Ishikawa (cell line): ENCODE measurements around the gene SIAH1.

Source experiments
- CEBPB ChIP-seq: IDR thresholded peaks from 2 replicates; pipeline ENCODE4 v1.6.1; 2012
- CREB1 ChIP-seq: IDR thresholded peaks from 2 replicates; pipeline ENCODE4 v1.6.1; 2012; ENCODE audit warnings: low read depth
- EGR1 ChIP-seq: IDR thresholded peaks from 2 replicates; pipeline ENCODE4 v1.6.1; 2012
- EP300 ChIP-seq: IDR thresholded peaks from 2 replicates; pipeline ENCODE4 v1.6.1; 2012; ENCODE audit warnings: borderline replicate concordance
- FOXM1 ChIP-seq: IDR thresholded peaks from 2 replicates; pipeline ENCODE4 v1.6.1; 2012; ENCODE audit warnings: low read depth, borderline replicate concordance
- NFIC ChIP-seq: IDR thresholded peaks from 2 replicates; pipeline ENCODE4 v1.6.1; 2012
- RAD21 ChIP-seq: IDR thresholded peaks from 2 replicates; pipeline ENCODE4 v1.6.1; 2012; ENCODE audit warnings: low read depth
- TAF1 ChIP-seq: IDR thresholded peaks from 2 replicates; pipeline ENCODE4 v1.6.1; 2012; ENCODE audit warnings: low read depth, mild to moderate bottlenecking
- TCF12 ChIP-seq: IDR thresholded peaks from 2 replicates; pipeline ENCODE4 v1.6.1; 2012; ENCODE audit warnings: low read depth
- TEAD4 ChIP-seq: IDR thresholded peaks from 2 replicates; pipeline ENCODE4 v1.6.1; 2012
- YY1 ChIP-seq: IDR thresholded peaks from 2 replicates; pipeline ENCODE4 v1.6.1; 2012; ENCODE audit warnings: low read depth
- ZBTB7A ChIP-seq: IDR thresholded peaks from 2 replicates; pipeline ENCODE4 v1.6.1; 2012; ENCODE audit warnings: low read depth
- TF ChIP-seq, protein P1 (sequence below): IDR thresholded peaks from 2 replicates; pipeline ENCODE4 v1.6.1; 2012
- TF ChIP-seq, protein P2 (sequence below): IDR thresholded peaks from 2 replicates; pipeline ENCODE4 v1.6.1; 2012; ENCODE audit warnings: low read depth, mild to moderate bottlenecking
- TF ChIP-seq, protein P3 (sequence below): IDR thresholded peaks from 2 replicates; pipeline ENCODE4 v1.6.1; 2012

Gene SIAH1

DNA sequence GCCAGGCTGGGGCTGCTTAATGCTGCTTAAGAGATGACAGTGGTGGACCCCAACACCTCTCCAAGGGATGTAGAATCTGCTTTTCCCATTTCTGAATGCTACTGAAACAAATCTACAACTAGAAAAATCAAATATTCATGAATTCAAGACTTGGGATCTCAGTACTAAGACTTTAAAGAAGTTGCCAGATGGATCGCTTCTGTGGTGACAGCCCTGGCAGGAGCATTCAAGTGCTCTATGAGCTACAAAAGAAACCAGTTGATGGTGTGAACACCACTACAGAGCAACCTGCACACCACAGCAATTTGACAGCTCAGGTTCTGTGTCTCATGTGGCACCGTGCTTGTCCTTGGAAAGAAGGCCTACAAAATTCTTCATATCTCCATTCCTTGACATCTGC is 42.6 kb downstream of the SIAH1 start:
- no peak for TF ChIP-seq TEAD4
- TF ChIP-seq NFIC: no peak

DNA sequence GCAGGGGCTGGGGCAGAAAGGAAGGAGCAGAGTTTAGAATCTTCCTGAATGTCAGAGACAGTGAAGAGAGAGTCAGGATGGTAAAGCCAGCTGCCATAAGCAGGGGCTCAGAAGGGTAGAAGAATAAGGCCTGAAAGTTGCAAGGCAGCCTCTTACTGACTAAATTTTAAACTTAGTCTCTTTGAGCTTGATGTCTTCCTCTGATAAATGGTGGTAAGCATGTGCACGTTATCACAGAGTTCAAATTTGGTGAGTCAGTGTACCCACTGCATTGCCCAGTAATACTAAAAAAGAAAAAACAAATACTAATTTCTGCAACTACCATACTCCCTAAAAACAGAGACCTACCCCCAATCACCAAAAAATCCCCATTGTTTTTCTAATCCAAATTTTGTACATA is 45.2 kb downstream of the SIAH1 start:
- TF ChIP-seq TAF1 (no peak), YY1 (no peak), TCF12 (no peak), NFIC (no peak), EGR1 (no peak), CREB1 (no peak), CEBPB (no peak), RAD21 (no peak), EP300 (no peak), FOXM1 (no peak)
- TF ChIP-seq, protein P1, sequence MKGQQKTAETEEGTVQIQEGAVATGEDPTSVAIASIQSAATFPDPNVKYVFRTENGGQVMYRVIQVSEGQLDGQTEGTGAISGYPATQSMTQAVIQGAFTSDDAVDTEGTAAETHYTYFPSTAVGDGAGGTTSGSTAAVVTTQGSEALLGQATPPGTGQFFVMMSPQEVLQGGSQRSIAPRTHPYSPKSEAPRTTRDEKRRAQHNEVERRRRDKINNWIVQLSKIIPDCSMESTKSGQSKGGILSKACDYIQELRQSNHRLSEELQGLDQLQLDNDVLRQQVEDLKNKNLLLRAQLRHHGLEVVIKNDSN: no peak
- TF ChIP-seq, protein P2, sequence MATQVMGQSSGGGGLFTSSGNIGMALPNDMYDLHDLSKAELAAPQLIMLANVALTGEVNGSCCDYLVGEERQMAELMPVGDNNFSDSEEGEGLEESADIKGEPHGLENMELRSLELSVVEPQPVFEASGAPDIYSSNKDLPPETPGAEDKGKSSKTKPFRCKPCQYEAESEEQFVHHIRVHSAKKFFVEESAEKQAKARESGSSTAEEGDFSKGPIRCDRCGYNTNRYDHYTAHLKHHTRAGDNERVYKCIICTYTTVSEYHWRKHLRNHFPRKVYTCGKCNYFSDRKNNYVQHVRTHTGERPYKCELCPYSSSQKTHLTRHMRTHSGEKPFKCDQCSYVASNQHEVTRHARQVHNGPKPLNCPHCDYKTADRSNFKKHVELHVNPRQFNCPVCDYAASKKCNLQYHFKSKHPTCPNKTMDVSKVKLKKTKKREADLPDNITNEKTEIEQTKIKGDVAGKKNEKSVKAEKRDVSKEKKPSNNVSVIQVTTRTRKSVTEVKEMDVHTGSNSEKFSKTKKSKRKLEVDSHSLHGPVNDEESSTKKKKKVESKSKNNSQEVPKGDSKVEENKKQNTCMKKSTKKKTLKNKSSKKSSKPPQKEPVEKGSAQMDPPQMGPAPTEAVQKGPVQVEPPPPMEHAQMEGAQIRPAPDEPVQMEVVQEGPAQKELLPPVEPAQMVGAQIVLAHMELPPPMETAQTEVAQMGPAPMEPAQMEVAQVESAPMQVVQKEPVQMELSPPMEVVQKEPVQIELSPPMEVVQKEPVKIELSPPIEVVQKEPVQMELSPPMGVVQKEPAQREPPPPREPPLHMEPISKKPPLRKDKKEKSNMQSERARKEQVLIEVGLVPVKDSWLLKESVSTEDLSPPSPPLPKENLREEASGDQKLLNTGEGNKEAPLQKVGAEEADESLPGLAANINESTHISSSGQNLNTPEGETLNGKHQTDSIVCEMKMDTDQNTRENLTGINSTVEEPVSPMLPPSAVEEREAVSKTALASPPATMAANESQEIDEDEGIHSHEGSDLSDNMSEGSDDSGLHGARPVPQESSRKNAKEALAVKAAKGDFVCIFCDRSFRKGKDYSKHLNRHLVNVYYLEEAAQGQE: no peak

DNA sequence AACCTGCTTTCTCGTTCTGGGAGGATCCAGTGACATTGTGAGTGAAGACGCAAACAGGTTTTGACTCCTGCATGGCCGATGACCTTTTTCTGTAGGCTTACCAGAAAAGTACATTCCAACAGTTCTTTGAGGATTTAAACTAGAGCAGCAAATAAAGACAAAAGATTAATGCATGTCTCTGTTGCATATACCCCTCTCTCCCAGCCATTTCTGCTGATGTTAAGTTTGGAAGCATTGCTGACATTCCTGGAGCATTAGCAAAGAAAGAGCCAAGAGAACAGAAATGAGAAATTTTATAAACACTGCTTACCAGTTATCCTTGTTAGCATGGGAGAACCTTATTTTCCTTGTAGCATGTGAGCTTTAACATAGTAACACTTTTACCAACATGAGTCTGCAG is 49.3 kb downstream of the SIAH1 start:
- TF ChIP-seq TEAD4: no peak
- TF ChIP-seq EGR1: no peak
- no peak for TF ChIP-seq TAF1
- TF ChIP-seq YY1: no peak
- TF ChIP-seq RAD21: no peak
- TF ChIP-seq, protein P3, sequence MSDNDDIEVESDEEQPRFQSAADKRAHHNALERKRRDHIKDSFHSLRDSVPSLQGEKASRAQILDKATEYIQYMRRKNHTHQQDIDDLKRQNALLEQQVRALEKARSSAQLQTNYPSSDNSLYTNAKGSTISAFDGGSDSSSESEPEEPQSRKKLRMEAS: no peak
- no peak for TF ChIP-seq EP300
- TF ChIP-seq CEBPB: no peak
- TF ChIP-seq, protein P1: no peak
- no peak for TF ChIP-seq TCF12
- no peak for TF ChIP-seq NFIC
- TF ChIP-seq CREB1: no peak
- TF ChIP-seq, protein P2: no peak
- TF ChIP-seq FOXM1: no peak
- TF ChIP-seq ZBTB7A: no peak

DNA sequence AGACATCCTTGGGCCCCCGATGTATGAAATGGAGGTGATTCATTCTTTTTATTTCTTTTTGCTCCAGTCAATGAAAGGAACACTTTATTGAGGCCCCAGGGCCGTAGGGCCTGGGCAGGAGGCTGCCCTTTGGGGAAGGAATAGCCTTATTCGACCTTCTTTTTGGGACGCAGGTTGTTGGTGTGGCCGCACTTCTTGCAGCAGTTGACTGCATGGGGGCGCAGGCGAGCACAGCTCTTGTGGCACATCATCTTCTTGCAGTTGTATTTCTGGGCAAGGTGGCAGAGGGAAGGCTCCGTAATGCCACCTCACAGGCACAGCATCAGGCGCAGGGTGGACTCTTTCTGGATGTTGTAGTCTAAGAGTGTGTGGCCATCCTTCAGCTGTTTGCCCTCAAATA is 50.9 kb downstream of the SIAH1 start:
- TF ChIP-seq EGR1: no peak
- TF ChIP-seq RAD21: no peak
- TF ChIP-seq ZBTB7A: no peak
- TF ChIP-seq, protein P2: no peak
- no peak for TF ChIP-seq YY1
- TF ChIP-seq, protein P3: no peak
- no peak for TF ChIP-seq TAF1
- no peak for TF ChIP-seq CEBPB
- no peak for TF ChIP-seq CREB1

DNA sequence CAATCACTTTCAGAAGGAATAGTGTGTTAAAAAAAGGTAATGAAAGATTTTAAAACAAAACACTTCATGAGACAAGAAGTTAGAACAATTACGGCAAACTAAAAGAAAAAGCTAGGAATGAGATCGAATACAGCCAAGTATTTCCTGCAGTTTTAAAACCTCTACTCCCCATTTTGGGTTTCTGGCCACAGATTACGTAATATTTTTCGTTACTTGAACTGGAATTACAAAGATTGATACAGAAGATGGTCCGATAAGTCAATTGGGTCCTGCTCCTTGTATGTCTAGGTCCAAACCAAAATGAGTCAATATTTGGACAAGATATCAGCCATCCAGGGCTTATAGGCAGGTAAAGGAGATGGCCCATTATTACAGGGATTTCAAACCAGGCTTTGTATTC is 52.2 kb downstream of the SIAH1 start:
- no peak for TF ChIP-seq RAD21
